NT2/D1 (cell line): ENCODE data around the gene HPGD.

Source experiments
- SUZ12 ChIP-seq: IDR thresholded peaks from 2 replicates; pipeline ENCODE4 v1.6.1; 2011; ENCODE audit not compliant: insufficient read length, insufficient read depth; ENCODE audit errors: extremely low read depth
- YY1 ChIP-seq: IDR thresholded peaks from 2 replicates; pipeline ENCODE4 v1.6.1; 2011; ENCODE audit not compliant: insufficient read length, insufficient read depth

DNA sequence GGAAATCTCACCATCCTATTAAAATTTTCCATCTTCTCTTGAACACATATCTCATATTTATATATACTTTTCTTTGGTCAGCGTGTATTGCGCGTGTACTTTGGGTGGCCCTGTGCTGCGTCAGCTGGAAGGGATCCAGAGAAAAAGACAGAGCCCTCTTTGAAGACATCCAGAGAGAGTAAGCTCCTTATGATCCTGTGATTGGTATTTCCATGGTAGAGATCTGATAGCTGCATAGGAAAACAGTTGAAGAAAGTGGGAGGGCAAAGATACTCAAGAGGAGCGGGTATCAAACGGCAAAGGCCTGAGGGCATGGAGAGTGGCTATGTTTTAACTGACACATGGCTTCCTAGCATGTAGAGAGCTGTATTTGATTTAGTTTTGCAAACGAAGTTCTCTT lies 4.4 kb upstream of the HPGD start:
- no peak for TF ChIP-seq SUZ12
- no peak for TF ChIP-seq YY1
